ENCODE results near the gene PTPRN2. TPM values are rescaled to one million over a fixed set of nuclear protein-coding genes. Genes with fewer than 3 reads are reported as not detected.
A peak's percentile ranks its signal among the peaks of the same experiment; 100 is the strongest.

Gene PTPRN2
- polyA plus RNA-seq, 1 of the 3 experiments (the other 2 are of a cell fraction), result 4.0 TPM

DNA sequence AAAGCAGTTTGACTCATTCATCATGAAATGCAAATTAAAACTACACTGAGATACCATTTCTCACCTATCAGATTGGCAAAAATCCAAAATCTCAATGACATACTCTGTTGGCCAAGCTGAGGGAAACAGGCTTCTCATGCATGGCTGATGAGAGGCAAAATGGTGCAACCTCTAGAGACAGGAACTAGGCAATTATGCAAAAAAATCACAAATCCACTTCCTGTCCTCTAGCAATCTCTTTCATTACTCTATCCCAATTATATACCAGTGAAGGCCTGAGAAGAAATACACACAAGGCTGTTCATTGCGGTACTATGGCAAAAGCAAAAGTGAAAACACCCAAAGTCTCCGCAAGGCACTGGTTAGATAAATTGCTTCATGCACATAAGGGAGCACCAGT, 25.9 kb upstream of the PTPRN2 start:
- TF ChIP-seq NFIC (IDR thresholded peaks at IDR 0.05; ENCODE audit: borderline replicate concordance) (peak; percentile 39; the same call in 1 of the 2 replicates), GABPA (IDR thresholded peaks at IDR 0.05; ENCODE audit: low read depth) (no peak)
- no peak for DNase-seq
- 95% methylated on average over 2 of the region's 2 CpGs for WGBS (ENCODE audit: low lambda C conversion rate)
- peaks cover 5% of the 10 kb centered on the region for H3F3A ChIP-seq (replicated peaks; ENCODE audit: insufficient read depth)
- H3K36me3 ChIP-seq (replicated peaks in 1 of 2; ENCODE audit: control insufficient read depth in 1 of 2, insufficient read depth in 2 of 2, low read length in 1 of 2), result peaks cover 3 to 8% of the 10 kb centered on the region in 2 experiments
- H3K4me1 ChIP-seq (ENCODE audit: control insufficient read depth in 1 of 2, insufficient read depth in 2 of 2, low read depth in 1 of 2, low read length in 1 of 2), result peaks cover 0 to 10% of the 10 kb centered on the region in 2 experiments; a peak in 2 of 4 replicates
- no peak overlapping the region for H3K4me3 ChIP-seq (ENCODE audit: low read depth in 2 of 2, low read length in 1 of 2)
- H3K4me2 ChIP-seq, result no peak overlapping the region
- H3K9me3 ChIP-seq, result no peaks in the 10 kb centered on the region
- CTCF ChIA-PET, result interaction anchor here (0.6 to 1.4 kb wide), 3 partner anchors 34 to 118 kb away, joined by 3 to 5 read pairs (median 4); no protein-coding TSS in a partner anchor
- no peaks in the 10 kb centered on the region for H3K79me2 ChIP-seq (ENCODE audit: insufficient read depth)
- no peaks in the 10 kb centered on the region for H3K27me3 ChIP-seq (ENCODE audit: insufficient read depth)
- H3K9me2 ChIP-seq, result no peaks in the 10 kb centered on the region
- no peak overlapping the region for H2AFZ ChIP-seq (ENCODE audit: low read depth)
- H3K9ac ChIP-seq, result no peak overlapping the region
- POLR2A ChIA-PET, result no interaction called here
- no peaks in the 10 kb centered on the region for H4K20me1 ChIP-seq (ENCODE audit: insufficient read depth)
- no peak overlapping the region for H3K27ac ChIP-seq (ENCODE audit: low read depth in 2 of 2, low read length in 1 of 2)

DNA sequence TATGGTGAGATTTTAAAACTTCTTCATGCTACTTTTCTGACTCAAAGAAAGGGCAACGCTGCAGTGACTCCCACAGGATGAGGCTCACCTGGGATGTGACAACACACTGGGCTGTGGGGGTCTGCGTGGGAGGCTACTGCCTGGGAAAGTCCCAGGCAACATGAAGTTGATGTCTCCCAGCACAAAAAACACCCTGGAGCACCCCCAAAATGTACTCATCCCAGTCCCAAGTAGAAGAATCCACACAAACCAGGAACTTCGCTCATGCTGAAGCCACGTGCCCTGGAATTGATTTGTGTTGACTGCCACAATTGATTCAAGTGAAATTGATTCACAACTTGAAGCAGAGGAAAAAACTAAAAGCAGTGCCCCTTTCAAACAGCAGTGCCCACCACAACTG, 24.9 kb upstream of the PTPRN2 start:
- Histone ChIP-seq H3K9ac (no peak overlapping the region), H3K27me3 (ENCODE audit: insufficient read depth) (no peaks in the 10 kb centered on the region), H2AFZ (ENCODE audit: low read depth) (no peak overlapping the region), H3K27ac (ENCODE audit: low read depth in 2 of 2, low read length in 1 of 2) (no peak overlapping the region), H3K9me2 (no peaks in the 10 kb centered on the region), H3K4me3 (ENCODE audit: low read depth in 2 of 2, low read length in 1 of 2) (no peak overlapping the region), H3K79me2 (ENCODE audit: insufficient read depth) (no peaks in the 10 kb centered on the region), H3K4me1 (ENCODE audit: control insufficient read depth in 1 of 2, insufficient read depth in 2 of 2, low read depth in 1 of 2, low read length in 1 of 2) (peaks cover 0 to 10% of the 10 kb centered on the region in 2 experiments; a peak in 2 of 4 replicates), H3K9me3 (no peaks in the 10 kb centered on the region), H3K36me3 (replicated peaks in 1 of 2; ENCODE audit: control insufficient read depth in 1 of 2, insufficient read depth in 2 of 2, low read length in 1 of 2) (peaks cover 5 to 8% of the 10 kb centered on the region in 2 experiments), H3F3A (replicated peaks; ENCODE audit: insufficient read depth) (peaks cover 5% of the 10 kb centered on the region), H4K20me1 (ENCODE audit: insufficient read depth) (no peaks in the 10 kb centered on the region), H3K4me2 (no peak overlapping the region)
- DNase-seq, result no peak
- ChIA-PET POLR2A (no interaction called here), CTCF (interaction anchor here (1.4 kb wide), 2 partner anchors 35 kb away, joined by 4 to 5 read pairs; no protein-coding TSS in a partner anchor)
- WGBS (ENCODE audit: low lambda C conversion rate), result 95% methylated on average over 4 of the region's 4 CpGs
- TF ChIP-seq NRF1 (IDR thresholded peaks at IDR 0.05; ENCODE audit: low read depth, low read length), result no peak
- TF ChIP-seq MXI1 (IDR thresholded peaks at IDR 0.05; ENCODE audit: low read depth, low read length), result no peak
- TF ChIP-seq, protein P1, sequence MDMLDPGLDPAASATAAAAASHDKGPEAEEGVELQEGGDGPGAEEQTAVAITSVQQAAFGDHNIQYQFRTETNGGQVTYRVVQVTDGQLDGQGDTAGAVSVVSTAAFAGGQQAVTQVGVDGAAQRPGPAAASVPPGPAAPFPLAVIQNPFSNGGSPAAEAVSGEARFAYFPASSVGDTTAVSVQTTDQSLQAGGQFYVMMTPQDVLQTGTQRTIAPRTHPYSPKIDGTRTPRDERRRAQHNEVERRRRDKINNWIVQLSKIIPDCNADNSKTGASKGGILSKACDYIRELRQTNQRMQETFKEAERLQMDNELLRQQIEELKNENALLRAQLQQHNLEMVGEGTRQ (IDR thresholded peaks at IDR 0.05; ENCODE audit: borderline replicate concordance, low read depth, low read length), result no peak
- TF ChIP-seq MEF2A (IDR thresholded peaks at IDR 0.05; ENCODE audit: borderline replicate concordance, low read depth), result no peak
- TF ChIP-seq EZH2phosphoT487 (IDR thresholded peaks at IDR 0.05; ENCODE audit: borderline replicate concordance, low read depth), result no peak
- no peak for TF ChIP-seq FOXM1 (IDR thresholded peaks at IDR 0.05; ENCODE audit: low read depth)
- no peak for TF ChIP-seq TCF12 (IDR thresholded peaks at IDR 0.05)
- no peak for TF ChIP-seq SIN3A (IDR thresholded peaks at IDR 0.05; ENCODE audit: borderline replicate concordance, low read depth, low read length)
- TF ChIP-seq, protein P2, sequence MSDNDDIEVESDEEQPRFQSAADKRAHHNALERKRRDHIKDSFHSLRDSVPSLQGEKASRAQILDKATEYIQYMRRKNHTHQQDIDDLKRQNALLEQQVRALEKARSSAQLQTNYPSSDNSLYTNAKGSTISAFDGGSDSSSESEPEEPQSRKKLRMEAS (IDR thresholded peaks at IDR 0.05; ENCODE audit: low read depth), result no peak
- TF ChIP-seq CHD2 (IDR thresholded peaks at IDR 0.05; ENCODE audit: low read length, partially characterized antibody), result no peak
- TF ChIP-seq FOSL2 (IDR thresholded peaks at IDR 0.05; ENCODE audit: borderline replicate concordance, low read depth), result no peak
- no peak for TF ChIP-seq JUND (IDR thresholded peaks at IDR 0.05)
- no peak for TF ChIP-seq RXRA (IDR thresholded peaks at IDR 0.05; ENCODE audit: borderline replicate concordance, low read depth)
- TF ChIP-seq, protein P3, sequence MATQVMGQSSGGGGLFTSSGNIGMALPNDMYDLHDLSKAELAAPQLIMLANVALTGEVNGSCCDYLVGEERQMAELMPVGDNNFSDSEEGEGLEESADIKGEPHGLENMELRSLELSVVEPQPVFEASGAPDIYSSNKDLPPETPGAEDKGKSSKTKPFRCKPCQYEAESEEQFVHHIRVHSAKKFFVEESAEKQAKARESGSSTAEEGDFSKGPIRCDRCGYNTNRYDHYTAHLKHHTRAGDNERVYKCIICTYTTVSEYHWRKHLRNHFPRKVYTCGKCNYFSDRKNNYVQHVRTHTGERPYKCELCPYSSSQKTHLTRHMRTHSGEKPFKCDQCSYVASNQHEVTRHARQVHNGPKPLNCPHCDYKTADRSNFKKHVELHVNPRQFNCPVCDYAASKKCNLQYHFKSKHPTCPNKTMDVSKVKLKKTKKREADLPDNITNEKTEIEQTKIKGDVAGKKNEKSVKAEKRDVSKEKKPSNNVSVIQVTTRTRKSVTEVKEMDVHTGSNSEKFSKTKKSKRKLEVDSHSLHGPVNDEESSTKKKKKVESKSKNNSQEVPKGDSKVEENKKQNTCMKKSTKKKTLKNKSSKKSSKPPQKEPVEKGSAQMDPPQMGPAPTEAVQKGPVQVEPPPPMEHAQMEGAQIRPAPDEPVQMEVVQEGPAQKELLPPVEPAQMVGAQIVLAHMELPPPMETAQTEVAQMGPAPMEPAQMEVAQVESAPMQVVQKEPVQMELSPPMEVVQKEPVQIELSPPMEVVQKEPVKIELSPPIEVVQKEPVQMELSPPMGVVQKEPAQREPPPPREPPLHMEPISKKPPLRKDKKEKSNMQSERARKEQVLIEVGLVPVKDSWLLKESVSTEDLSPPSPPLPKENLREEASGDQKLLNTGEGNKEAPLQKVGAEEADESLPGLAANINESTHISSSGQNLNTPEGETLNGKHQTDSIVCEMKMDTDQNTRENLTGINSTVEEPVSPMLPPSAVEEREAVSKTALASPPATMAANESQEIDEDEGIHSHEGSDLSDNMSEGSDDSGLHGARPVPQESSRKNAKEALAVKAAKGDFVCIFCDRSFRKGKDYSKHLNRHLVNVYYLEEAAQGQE (IDR thresholded peaks at IDR 0.05; ENCODE audit: low read depth, low read length), result no peak
- TF ChIP-seq ELF1 (IDR thresholded peaks at IDR 0.05), result no peak
- TF ChIP-seq TAF1 (IDR thresholded peaks at IDR 0.05; ENCODE audit: borderline replicate concordance, low read depth, low read length), result no peak
- TF ChIP-seq GABPA (IDR thresholded peaks at IDR 0.05; ENCODE audit: low read depth), result no peak
- no peak for TF ChIP-seq GATA2 (CRISPR knock-in tag; IDR thresholded peaks at IDR 0.05)
